CD4-positive, alpha-beta T cell treated with Interferon alpha-2 for 1 hour (primary cell): ENCODE measurements around the gene CADPS2.
"Not testable (repeated sequence)": the region's sequence is repeated elsewhere in the genome, so short reads cannot be mapped to it uniquely, and the experiment has no call there.

Experiments used
- DNase-seq, 2 donors: peaks; one replicate each; pipeline ENCODE4 v3.0.0-alpha.2; 2020 to 2022

CADPS2 gene

GRCh38 chr7:122304996-122305421 lies 581.3 kb downstream of the CADPS2 start:
- no peak for DNase-seq

GRCh38 chr7:122304319-122304975 lies 581.8 kb downstream of the CADPS2 start, which contains the start of gene FEZF1:
TSS of gene FEZF1 (minus strand) at chr7:122304750. CDS start at chr7:122304437, 313 bp downstream.
- DNase-seq, result no peak

GRCh38 chr7:122303531-122304318 lies 582.5 kb downstream of the CADPS2 start:
- DNase-seq, result no peak

- DNase-seq, result no peak
Measured at GRCh38 chr7:122302761-122303530, 583.3 kb downstream of the CADPS2 start.

- no peak for DNase-seq
Measured at GRCh38 chr7:122301858-122302760, 584.2 kb downstream of the CADPS2 start.

GRCh38 chr7:122300956-122301833 lies 585.1 kb downstream of the CADPS2 start:
- no peak for DNase-seq

GRCh38 chr7:122300211-122300932 lies 585.9 kb downstream of the CADPS2 start:
- DNase-seq, result no peak

GRCh38 chr7:122299624-122300210 lies 586.5 kb downstream of the CADPS2 start:
- DNase-seq, result no peak

- DNase-seq, result no peak
Measured at GRCh38 chr7:122298618-122299017, 587.6 kb downstream of the CADPS2 start.

- no peak for DNase-seq
Measured at GRCh38 chr7:122298131-122298530, 588.1 kb downstream of the CADPS2 start.

- no peak for DNase-seq
Measured at GRCh38 chr7:122291189-122291588, 595.1 kb downstream of the CADPS2 start.

- DNase-seq, result no peak
Measured at GRCh38 chr7:122290476-122290875, 595.8 kb downstream of the CADPS2 start.

- no peak for DNase-seq
Measured at GRCh38 chr7:122289426-122289825, 596.8 kb downstream of the CADPS2 start.

- DNase-seq, result not testable (repeated sequence)
Measured at GRCh38 chr7:122284608-122285007, 601.7 kb downstream of the CADPS2 start.

- DNase-seq, result no peak
Measured at GRCh38 chr7:122273117-122273516, 613.1 kb downstream of the CADPS2 start.

- DNase-seq, result no peak
Measured at GRCh38 chr7:122269241-122269640, 617.0 kb downstream of the CADPS2 start.
